Tibial nerve (tissue), 4 donors: ENCODE results near the gene SLC43A2.

ENCODE experiments used
- EP300 ChIP-seq, 2 donors: sonication (generic); formaldehyde crosslinking; IDR thresholded peaks; one replicate each; pipeline ENCODE4 v1.6.1; 2017; ENCODE audit warnings: antibody characterized with exemption in 2 of 2, mild to moderate bottlenecking in 1 of 2
- POLR2A ChIP-seq, 2 donors: fragments of 450-650 bp; IDR thresholded peaks; one replicate each; pipeline ENCODE4 v1.6.1; 2017; ENCODE audit warnings: antibody characterized with exemption in 2 of 2, mild to moderate bottlenecking in 2 of 2, moderate library complexity in 2 of 2
- TF ChIP-seq, protein P1 (sequence below), 5 experiments: fragments of 200-600 bp in 3 of 5; fragments of 450-650 bp in 2 of 5; sonication (generic) in 3 of 5; IDR thresholded peaks; one replicate each; pipeline ENCODE4 v1.5.1; 2016 to 2019; ENCODE audit warnings: antibody characterized with exemption in 5 of 5, mild to moderate bottlenecking in 3 of 5, moderate library complexity in 2 of 5

DNA sequence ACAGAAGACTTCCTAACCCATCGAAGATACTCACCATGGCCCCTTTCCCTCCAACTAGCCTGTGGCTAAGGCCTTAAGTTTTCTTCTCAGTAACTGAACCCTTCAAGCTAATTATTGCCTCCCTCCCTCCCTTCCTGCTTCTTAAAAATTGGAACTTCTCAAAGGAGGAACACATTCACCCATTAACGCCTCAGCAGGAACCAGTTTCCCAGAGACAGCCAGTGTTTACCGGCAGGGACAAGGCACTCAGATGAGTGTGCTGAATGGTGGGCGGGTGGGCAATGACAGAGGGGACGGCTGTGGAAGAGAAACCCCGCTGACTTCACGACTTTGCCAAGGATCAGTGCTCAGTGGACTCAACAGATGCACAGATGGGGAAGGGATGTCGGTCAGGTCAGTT, 86.3 kb downstream of the SLC43A2 start:
- TF ChIP-seq POLR2A (IDR thresholded peaks at IDR 0.05) (no peak), EP300 (IDR thresholded peaks at IDR 0.05) (no peak)
- TF ChIP-seq, protein P1, sequence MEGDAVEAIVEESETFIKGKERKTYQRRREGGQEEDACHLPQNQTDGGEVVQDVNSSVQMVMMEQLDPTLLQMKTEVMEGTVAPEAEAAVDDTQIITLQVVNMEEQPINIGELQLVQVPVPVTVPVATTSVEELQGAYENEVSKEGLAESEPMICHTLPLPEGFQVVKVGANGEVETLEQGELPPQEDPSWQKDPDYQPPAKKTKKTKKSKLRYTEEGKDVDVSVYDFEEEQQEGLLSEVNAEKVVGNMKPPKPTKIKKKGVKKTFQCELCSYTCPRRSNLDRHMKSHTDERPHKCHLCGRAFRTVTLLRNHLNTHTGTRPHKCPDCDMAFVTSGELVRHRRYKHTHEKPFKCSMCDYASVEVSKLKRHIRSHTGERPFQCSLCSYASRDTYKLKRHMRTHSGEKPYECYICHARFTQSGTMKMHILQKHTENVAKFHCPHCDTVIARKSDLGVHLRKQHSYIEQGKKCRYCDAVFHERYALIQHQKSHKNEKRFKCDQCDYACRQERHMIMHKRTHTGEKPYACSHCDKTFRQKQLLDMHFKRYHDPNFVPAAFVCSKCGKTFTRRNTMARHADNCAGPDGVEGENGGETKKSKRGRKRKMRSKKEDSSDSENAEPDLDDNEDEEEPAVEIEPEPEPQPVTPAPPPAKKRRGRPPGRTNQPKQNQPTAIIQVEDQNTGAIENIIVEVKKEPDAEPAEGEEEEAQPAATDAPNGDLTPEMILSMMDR (IDR thresholded peaks at IDR 0.05): no peak
